ENCODE results near the gene MVK.

GRCh38 chr12:109637996-109638395 lies 64.4 kb downstream of the MVK start:
- TF ChIP-seq CTCF (optimal IDR thresholded peaks at IDR 0.05 in 1 of 3, IDR thresholded peaks at IDR 0.05 in 1 of 3, conservative IDR thresholded peaks at IDR 0.05 in 1 of 3; ENCODE audit: extremely low read depth in 1 of 3, insufficient read depth in 2 of 3, low read length in 3 of 3) = no peak
- no peak for TF ChIP-seq EZH2 (IDR thresholded peaks at IDR 0.05; ENCODE audit: low read length)
